Skin of body (tissue), 2 donors: Measurements from ENCODE around the gene SORCS2. TPM values are rescaled to one million over a fixed set of nuclear protein-coding genes. Genes with fewer than 3 reads are reported as not detected.

Experiments
- DNase-seq: peaks from one replicate; lab custom pipeline; 2025; lab: John Stamatoyannopoulos, UW
- total RNA-seq: library from RNA; depleted of rRNA; stranded (reverse); fragments of >200 nt; gene quantifications from one replicate; pipeline ENCODE4 v1.2.3, GENCODE V29; 2014

Gene SORCS2
- total RNA-seq, 1 donor from 2014 or later = 5.8 TPM

DNA sequence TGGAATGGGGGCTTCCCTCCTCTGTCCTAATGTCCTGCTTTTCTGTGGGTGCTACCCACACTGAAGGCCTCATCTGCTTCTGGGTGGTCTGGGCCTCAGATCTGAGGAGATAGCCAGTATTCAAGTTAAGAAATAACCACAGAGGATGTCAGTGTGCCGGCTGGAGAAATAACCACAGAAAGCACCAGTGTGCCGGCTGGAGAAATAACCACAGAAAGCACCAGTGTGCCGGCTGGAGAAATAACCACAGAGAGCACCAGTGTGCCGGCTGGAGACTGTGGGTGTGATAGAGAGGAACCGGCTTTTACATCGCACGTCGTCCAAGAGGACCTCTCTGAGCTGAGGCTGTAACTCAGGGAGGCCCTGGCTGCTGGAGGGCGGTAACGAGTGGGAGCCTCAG is 308.1 kb downstream of the SORCS2 start:
- no peak for DNase-seq

- DNase-seq = no peak
These were observed 309.0 kb downstream of the SORCS2 start for GRCh38 chr4:7501314-7501713.

DNA sequence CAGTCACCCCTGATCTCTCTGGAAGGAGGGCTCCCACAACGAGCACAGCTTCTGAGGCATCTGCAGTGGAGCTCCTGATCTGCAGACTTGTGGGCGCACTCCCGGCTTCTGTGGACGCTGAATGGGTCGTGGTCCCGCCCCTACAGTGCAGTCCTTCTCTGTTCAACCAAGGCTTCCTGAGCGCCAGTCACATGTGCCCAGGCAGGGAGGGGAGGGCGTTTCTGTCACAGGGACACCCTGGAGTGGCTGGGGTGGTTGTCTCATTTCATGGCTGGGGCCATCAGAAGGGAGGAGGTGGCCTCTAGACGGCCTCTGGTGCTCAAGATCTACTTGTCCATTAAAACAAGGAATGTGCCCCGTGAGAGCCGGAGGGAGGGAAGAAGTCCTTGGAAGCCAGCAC is 309.5 kb downstream of the SORCS2 start:
- no peak for DNase-seq

DNA sequence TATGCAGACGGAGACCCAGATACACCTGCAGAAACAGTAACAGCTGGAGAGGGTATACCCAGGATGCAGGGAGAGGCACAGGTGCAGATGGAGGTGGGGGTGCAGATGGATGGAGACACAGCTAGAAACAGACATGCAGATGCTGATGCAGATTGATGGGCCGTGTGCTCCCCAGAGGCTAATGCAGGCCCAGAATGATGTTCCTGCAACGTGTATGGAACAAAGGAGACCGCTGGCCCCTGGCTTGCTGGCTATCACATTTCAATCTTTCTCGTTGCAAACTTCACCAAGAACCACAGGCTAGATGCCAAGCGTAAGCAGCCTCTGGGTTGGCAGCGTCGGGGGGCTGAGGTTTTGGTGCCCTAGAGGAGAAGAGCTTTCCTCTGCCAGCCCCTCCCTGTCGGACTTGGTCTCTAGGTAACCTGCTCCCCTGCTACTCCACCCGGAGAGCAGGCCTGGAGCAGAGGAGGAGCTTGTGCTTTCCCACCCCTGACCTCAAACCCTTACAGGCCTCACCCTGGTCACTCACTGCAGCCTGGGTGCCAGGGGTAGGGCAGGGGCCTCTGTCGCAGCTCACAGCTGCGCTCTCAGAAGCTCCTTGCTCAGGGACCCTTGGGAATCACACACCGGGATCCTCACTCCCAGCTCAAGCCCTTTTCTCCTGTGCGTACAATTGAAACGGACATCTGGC is 311.4 kb downstream of the SORCS2 start:
- no peak for DNase-seq

DNA sequence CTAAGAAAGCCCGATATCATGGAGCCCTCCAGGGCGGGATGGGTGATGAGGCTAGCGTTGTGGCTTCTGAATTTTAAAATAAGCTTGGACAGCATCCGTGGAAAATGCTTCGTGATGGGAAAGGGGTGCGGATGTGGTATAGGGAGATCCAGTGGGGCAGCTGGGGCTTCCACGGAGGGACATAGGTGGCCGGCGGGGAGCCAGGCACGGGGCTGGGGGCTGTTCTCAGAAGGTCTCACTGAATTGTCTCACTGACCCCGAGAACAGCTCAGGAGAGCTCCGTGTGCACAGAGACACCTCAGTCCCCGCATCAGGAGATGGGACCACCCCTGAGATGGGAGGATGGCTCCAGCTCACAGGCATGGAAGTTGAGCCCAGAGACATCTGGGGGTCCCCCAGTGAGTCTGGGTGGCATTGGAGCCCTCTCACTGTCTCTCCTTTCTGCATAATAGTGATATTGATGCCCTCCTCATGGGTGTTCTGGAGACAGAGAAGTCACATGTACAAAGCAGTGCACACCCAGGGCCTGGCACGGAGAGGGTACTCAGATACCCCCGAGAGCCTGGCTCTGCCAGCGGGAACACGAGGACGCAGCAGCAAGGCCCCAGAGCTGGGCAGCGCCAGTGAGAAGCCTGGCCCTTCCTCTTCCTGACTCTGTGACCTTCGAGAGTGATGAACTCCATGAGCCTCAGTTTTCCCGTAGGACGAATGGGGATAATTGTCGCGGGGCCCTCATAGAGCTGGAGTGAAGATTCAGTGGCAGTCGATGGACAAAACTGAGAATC is 313.0 kb downstream of the SORCS2 start:
- DNase-seq = no peak

DNA sequence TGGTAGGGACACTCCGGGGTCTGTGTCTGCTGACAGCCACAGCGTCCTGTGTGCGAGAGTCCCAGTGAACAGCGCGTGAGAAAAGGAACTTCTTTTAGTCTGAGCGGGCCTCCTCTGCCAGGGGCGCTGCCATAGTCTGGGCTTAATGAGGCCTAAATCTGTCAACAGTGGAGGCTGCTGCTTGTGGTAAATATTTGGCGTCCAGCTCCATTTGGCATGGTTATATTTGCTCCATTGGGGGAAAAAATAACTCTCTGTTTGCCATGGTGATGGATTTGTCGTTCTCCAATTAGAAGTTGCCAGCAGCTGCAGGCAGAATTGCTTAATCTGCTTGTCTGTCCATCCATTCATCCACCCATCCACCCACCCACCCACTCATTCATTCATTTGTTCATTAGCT is 313.8 kb downstream of the SORCS2 start:
- no peak for DNase-seq

DNA sequence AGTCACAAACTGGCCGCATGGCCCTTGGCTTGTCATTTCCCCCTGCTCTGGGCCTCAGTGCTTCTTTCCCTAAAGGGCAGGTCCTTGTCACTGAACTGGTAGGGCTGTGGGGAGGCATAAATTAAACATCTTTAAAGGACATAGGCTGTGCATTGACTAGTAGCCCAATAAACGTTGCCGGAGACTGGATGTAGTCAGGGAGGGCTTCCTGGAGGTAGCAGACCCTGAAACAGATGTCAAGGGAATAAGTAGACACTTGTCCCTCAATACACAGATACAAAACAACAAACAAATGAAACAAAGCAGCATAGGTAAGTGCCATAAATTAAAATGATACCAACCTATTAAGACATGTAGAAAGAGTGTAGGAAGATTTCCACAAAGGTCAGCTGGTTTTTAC is 314.2 kb downstream of the SORCS2 start:
- DNase-seq = no peak

- DNase-seq = no peak
These were observed 315.0 kb downstream of the SORCS2 start for GRCh38 chr4:7507381-7507780.

DNA sequence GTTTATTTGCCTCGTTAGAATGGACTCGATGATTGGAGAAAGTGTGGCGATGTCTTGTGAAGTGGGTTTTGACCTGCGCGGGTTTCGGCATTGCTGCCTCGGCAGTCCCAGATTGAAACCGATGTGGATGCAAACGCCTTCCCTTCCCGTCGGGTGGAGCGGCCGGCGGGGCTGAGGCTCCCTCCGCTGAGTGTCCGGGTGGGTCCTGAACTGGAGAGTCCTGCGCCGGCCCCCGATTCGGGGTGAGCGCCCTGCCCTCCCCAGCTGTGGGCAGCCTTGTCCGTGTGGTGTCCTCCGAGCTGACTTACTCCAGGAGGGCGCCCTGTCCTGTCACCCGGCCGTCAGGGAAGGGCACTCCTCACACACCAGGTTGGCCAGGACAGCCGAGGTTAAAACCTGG is 317.7 kb downstream of the SORCS2 start:
- DNase-seq = no peak

GRCh38 chr4:7510538-7510937 is 318.2 kb downstream of the SORCS2 start:
- DNase-seq = no peak

DNA sequence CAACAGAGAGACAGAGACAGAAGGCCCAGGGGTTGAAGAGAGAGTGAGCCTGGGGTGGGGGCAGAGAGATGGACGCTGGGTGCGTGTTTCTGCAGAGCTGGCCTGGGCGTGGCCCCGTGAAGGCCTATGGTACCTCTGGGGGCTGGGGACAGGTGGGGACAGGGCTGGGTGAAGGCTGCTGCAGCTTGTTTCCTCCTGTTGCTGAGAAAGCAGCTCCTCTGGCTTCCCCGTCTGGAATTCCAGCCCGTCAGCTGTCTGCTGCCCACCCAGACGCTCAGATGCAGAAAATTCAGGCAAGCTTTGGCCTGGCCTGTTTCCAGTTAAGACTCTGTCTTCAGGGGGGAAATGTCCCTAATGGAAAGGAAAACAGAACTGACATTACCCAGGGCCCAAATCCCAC is 319.2 kb downstream of the SORCS2 start:
- DNase-seq = no peak

- no peak for DNase-seq
These were observed 320.1 kb downstream of the SORCS2 start for GRCh38 chr4:7512428-7512827.

- DNase-seq = no peak
These were observed 320.6 kb downstream of the SORCS2 start for GRCh38 chr4:7512946-7513345.

DNA sequence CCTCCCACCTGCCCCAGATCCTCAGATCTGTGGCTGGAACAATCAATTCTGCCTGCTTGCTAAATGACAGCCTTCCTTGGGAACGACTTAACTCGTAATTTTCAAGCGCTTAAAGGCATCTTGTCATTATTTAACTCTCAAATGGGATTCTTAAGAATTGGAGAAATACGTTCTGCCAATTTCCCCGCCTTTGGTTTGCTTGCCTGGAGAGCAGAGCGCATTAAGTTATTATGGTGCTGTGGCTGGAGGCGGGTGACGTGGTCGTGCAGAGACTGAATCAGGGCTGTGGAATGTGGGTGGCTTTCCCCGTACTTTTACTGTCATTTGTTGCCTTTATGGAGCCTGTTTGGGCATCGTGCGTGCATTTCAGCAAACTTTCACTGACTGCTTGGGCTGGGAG is 321.3 kb downstream of the SORCS2 start:
- peak; percentile 21 for DNase-seq

GRCh38 chr4:7514281-7514680 is 321.9 kb downstream of the SORCS2 start:
- no peak for DNase-seq

GRCh38 chr4:7514789-7515188 is 322.5 kb downstream of the SORCS2 start:
- DNase-seq = no peak

- no peak for DNase-seq
These were observed 323.1 kb downstream of the SORCS2 start for GRCh38 chr4:7515390-7515902.

DNA sequence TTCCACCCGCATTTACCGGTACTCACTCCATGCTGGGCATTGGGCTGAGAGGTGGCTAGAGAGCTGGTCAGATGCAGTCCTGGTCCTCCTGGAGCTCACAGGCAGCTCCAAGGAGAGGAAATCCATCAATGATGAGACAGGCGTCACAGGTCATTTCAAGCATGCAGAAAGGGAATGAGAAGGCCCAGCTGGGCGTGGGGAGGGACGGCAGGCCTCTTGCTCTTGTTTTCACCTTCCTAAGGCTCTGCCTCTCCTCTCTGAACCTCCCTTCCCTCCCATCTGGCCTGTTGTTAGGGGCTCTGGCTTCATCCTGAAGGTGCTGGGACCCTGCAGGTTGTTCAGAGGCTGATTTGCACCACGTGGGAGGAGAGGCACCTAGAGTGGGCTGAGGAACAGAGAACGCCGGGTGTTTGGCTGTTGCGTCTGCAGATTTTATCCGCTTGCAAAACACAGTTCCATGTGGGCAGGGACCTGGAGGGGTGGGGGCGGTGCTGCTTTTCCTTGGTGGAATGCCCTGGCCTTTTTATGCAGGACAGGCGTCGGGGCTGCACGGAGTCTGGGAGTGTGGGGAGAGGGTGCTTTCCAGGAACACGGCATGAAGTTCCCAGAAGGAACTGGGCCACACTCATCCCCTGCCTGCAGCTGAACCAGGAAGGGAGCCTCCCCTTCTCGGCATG is 323.9 kb downstream of the SORCS2 start:
- no peak for DNase-seq

GRCh38 chr4:7516773-7517144 is 324.4 kb downstream of the SORCS2 start:
- no peak for DNase-seq

GRCh38 chr4:7518871-7519637 is 326.7 kb downstream of the SORCS2 start:
- no peak for DNase-seq

- DNase-seq = no peak
These were observed 327.5 kb downstream of the SORCS2 start for GRCh38 chr4:7519638-7520376.
